ENCODE measurements around the gene CERS2.
"Not testable (repeated sequence)": the region's sequence is repeated elsewhere in the genome, so short reads cannot be mapped to it uniquely, and the experiment has no call there.

Gene CERS2

DNA sequence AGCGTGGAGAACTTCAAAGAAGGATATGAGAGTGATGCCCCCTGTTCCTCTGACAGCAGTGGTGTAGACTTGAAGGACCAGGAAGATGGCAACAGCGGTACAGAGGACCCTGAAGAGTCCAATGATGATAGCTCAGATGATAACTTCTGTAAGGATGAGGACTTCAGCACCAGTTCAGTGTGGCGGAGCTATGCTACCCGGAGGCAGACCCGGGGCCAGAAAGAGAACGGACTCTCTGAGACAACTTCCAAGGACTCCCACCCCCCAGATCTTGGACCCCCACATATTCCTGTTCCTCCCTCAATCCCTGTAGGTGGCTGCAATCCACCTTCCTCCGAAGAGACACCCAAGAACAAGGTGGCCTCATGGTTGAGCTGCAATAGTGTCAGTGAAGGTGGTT is 14.0 kb downstream of the CERS2 start:
- Histone ChIP-seq H3K4me3 (no peak overlapping the region), H3K4me2 (no peak overlapping the region), H4K20me1 (peaks cover 5 to 59% (median 26%) of the 10 kb centered on the region in 11 experiments; a peak in 18 of 22 replicates), H3K27me3 (no peaks in the 10 kb centered on the region), H3K27ac (no peak overlapping the region), H3K9ac (no peak overlapping the region), H3K4me1 (peaks cover 0 to 8% (median 0%) of the 10 kb centered on the region in 10 experiments; a peak in 1 of 20 replicates), H3K9me3 (replicated peaks in 1 of 11) (no peaks in the 10 kb centered on the region), H3K36me3 (peaks cover 100% of the 10 kb centered on the region in 11 experiments)
- no peak for TF ChIP-seq Cebpa-rat (IDR thresholded peaks at IDR 0.05)

DNA sequence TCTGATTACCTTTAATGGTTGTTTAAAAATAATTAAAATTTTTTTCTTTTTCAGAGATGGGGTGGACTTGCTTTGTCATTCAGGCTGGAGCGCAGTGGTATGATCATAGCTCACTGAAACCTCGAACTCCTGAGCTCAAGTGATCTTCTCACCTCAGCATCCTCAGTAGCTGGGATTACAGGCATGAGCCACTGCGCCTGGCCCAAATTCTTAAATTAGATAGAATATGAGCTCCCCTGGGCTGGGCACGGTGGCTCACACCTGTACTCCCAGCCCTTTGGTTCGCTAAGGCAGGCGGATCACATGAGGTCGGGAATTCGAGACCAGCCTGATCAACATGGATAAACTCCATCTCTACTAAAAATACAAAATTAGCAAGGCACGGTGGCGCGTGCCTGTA is 17.0 kb downstream of the CERS2 start:
- Histone ChIP-seq H3K9me3 (replicated peaks in 1 of 11) (no peaks in the 10 kb centered on the region), H4K20me1 (peaks cover 0 to 32% (median 7%) of the 10 kb centered on the region in 11 experiments; a peak in 9 of 22 replicates), H3K4me3 (no peak overlapping the region), H3K27ac (no peak overlapping the region), H3K36me3 (peaks cover 99 to 100% (median 100%) of the 10 kb centered on the region in 11 experiments), H3K4me1 (0 out of 20 replicates have a peak, but pooled peaks cover 0 to 6% (median 0%) of the 10 kb centered on the region in 10 experiments), H3K4me2 (no peak overlapping the region), H3K27me3 (no peaks in the 10 kb centered on the region), H3K9ac (no peak overlapping the region)
- TF ChIP-seq Cebpa-rat (IDR thresholded peaks at IDR 0.05): no peak

DNA sequence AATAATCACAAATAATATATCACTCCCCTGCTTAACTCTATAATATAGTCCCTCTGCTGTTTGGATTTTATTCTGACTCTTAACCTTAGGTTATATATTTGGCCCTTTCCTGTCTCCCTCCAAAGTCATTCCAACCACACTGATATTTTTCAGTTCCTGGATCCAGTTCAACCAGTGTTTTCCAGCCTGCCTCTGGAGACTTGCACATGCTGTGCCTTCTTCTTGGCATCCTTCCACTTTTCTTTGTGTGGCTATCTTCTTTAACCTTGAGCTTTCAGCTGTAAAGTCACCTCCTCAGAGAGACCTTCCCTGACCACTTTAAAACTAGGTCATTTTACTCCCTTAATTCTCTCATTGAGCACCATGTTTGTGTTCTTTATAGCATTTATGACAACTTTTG is 19.4 kb downstream of the CERS2 start:
- Histone ChIP-seq H3K27me3 (no peaks in the 10 kb centered on the region), H3K27ac (no peak overlapping the region), H3K9me3 (replicated peaks in 1 of 11) (no peaks in the 10 kb centered on the region), H3K36me3 (peaks cover 99 to 100% (median 100%) of the 10 kb centered on the region in 11 experiments), H3K4me3 (no peak overlapping the region), H3K4me1 (no peaks in the 10 kb centered on the region), H4K20me1 (peaks cover 0 to 15% (median 3%) of the 10 kb centered on the region in 11 experiments; a peak in 4 of 22 replicates), H3K4me2 (no peak overlapping the region), H3K9ac (no peak overlapping the region)
- TF ChIP-seq Cebpa-rat (IDR thresholded peaks at IDR 0.05): no peak

DNA sequence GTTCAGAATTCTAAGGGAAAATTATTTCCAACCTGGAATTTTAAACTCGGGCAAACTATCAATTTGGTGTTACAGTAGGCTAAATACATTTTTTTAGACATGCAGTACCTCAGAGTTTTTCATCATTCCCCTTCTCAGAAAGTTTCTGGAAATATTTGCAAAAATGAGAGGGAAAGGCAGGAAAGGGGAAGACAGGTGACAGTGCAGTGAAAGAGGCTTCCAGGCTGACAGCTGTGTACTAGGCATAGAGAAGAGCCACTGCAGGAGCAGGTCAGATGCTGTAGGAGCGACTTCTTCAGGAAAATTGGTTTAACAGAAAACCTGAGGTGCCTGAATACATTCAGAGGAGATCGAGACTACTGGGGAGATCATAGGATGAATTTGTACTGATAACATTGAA is 19.9 kb downstream of the CERS2 start:
- Histone ChIP-seq H3K36me3 (peaks cover 97 to 100% (median 99%) of the 10 kb centered on the region in 11 experiments), H3K9ac (no peak overlapping the region), H3K27me3 (no peaks in the 10 kb centered on the region), H3K4me2 (no peak overlapping the region), H3K4me3 (no peak overlapping the region), H3K27ac (no peak overlapping the region), H3K4me1 (no peaks in the 10 kb centered on the region), H4K20me1 (peaks cover 0 to 15% (median 3%) of the 10 kb centered on the region in 11 experiments; a peak in 4 of 22 replicates), H3K9me3 (replicated peaks in 1 of 11) (no peaks in the 10 kb centered on the region)
- TF ChIP-seq Cebpa-rat (IDR thresholded peaks at IDR 0.05): no peak

DNA sequence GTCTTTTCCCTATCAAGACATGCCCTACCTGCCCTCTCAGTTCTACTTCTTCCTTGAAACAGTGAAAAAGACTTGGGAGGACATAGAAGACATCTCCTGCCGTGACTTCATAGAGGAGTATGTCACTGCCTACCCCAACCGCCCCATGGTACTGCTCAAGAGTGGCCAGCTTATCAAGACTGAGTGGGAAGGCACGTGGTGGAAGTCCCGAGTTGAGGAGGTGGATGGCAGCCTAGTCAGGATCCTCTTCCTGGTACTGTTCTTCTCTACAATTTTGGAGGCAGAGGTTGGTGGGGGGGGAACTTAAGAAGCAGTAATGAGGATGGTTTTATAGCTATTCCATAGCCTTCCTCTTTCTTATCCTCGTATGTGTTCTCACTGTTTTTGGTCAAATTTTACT is 29.8 kb downstream of the CERS2 start:
- no peak for TF ChIP-seq Cebpa-rat (IDR thresholded peaks at IDR 0.05)
- Histone ChIP-seq H3K9me3 (replicated peaks in 1 of 11) (no peaks in the 10 kb centered on the region), H3K4me1 (peaks cover 0 to 9% (median 0%) of the 10 kb centered on the region in 10 experiments; a peak in 2 of 20 replicates), H3K27ac (no peak overlapping the region), H4K20me1 (peaks cover 0 to 9% (median 0%) of the 10 kb centered on the region in 11 experiments; a peak in 2 of 22 replicates), H3K4me3 (no peak overlapping the region), H3K27me3 (no peaks in the 10 kb centered on the region), H3K4me2 (no peak overlapping the region), H3K9ac (no peak overlapping the region), H3K36me3 (peaks cover 99 to 100% (median 100%) of the 10 kb centered on the region in 11 experiments)

DNA sequence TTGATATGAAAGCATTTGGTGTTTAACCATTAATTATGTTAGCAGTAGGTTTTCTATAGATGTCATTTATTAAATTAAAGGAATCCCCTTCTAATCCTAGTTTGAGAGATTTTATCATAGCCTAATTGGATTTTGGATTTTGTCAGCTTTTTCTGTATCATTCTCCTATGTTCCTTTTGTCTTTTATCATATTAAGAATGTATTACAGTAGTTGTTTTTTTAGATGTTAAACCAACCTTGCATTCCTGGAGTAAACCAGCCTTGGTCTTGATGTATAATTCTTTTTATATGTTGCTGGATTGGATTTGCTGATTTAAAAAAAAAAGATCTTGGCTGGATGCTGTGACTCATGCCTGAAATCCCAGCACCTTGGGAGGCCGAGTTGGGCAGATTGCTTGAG is 42.9 kb downstream of the CERS2 start:
- peaks cover 11 to 31% (median 13%) of the 10 kb centered on the region in 10 experiments; a peak in 19 of 20 replicates for H3K4me1 ChIP-seq
- H3K27ac ChIP-seq: no peak overlapping the region
- peaks cover 79 to 97% (median 92%) of the 10 kb centered on the region in 11 experiments for H3K36me3 ChIP-seq
- H3K4me2 ChIP-seq: no peak overlapping the region
- H3K27me3 ChIP-seq: no peaks in the 10 kb centered on the region
- peaks cover 0 to 18% (median 0%) of the 10 kb centered on the region in 11 experiments; a peak in 3 of 22 replicates for H4K20me1 ChIP-seq
- no peak for TF ChIP-seq Cebpa-rat (IDR thresholded peaks at IDR 0.05)
- H3K9ac ChIP-seq: no peak overlapping the region
- peaks cover 26 to 49% (median 38%) of the 10 kb centered on the region in 11 experiments for H3K9me3 ChIP-seq (replicated peaks in 1 of 11)
- H3K4me3 ChIP-seq: 0 out of 20 replicates have a peak overlapping the region, but pooled peaks of 1 of the 10 experiments have one; percentile 9

DNA sequence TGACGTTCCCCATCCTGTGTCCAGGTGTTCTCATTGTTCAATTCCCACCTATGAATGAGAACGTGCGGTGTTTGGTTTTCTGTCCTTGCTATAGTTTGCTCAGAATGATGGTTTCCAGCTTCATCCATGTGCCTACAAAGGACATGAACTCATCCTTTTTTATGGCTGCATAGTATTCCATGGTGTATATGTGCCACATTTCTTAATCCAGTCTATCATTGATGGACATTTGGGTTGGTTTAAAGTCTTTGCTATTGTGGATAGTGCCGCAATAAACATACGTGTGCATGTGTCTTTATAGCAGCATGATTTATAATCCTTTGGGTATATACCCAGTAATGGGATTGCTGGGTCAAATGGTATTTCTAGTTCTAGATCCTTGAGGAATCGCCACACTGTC is 45.9 kb downstream of the CERS2 start:
- H3K9me3 ChIP-seq (replicated peaks in 1 of 11): peaks cover 26 to 49% (median 38%) of the 10 kb centered on the region in 11 experiments
- not testable (repeated sequence) for H3K4me3 ChIP-seq, H3K9ac ChIP-seq, H4K20me1 ChIP-seq, H3K4me2 ChIP-seq, H3K27ac ChIP-seq, H3K27me3 ChIP-seq
- H3K36me3 ChIP-seq: peaks cover 58 to 67% (median 64%) of the 10 kb centered on the region in 11 experiments
- H3K4me1 ChIP-seq: peaks cover 12 to 19% (median 15%) of the 10 kb centered on the region in 10 experiments; a peak in 19 of 20 replicates

DNA sequence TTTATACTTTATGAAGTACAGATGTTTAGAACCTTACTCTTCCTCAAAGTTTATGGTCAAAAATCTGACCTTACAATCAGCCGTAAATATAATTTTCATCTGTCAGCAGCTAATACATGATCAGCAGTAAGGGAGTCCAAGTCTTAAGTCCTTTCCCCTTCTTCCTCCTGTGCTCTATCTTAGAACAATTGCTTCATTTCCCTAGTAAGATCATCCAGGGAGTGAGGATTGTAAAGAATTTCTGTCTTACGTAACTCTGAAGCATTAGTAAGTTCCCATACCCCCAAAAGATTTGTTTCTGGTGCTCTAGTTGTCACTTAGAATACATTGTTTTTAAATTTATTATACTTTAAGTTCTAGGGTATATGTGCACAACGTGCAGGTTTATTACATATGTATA is 46.3 kb downstream of the CERS2 start:
- peaks cover 55 to 62% (median 59%) of the 10 kb centered on the region in 11 experiments for H3K36me3 ChIP-seq
- peaks cover 12 to 19% (median 15%) of the 10 kb centered on the region in 10 experiments; a peak in 19 of 20 replicates for H3K4me1 ChIP-seq
- H3K9me3 ChIP-seq (replicated peaks in 1 of 11): peaks cover 26 to 49% (median 36%) of the 10 kb centered on the region in 11 experiments
- TF ChIP-seq Cebpa-rat (IDR thresholded peaks at IDR 0.05): no peak
- H4K20me1 ChIP-seq: peaks cover 0 to 7% (median 0%) of the 10 kb centered on the region in 11 experiments; a peak in 1 of 22 replicates
- H3K27me3 ChIP-seq: no peaks in the 10 kb centered on the region
- H3K4me3 ChIP-seq: no peak overlapping the region
- H3K9ac ChIP-seq: no peak overlapping the region
- peak overlapping the region in 9 of 11 experiments; percentile 72 to 89 (median 86); a peak in 8 of 22 replicates for H3K4me2 ChIP-seq
- no peak overlapping the region for H3K27ac ChIP-seq

DNA sequence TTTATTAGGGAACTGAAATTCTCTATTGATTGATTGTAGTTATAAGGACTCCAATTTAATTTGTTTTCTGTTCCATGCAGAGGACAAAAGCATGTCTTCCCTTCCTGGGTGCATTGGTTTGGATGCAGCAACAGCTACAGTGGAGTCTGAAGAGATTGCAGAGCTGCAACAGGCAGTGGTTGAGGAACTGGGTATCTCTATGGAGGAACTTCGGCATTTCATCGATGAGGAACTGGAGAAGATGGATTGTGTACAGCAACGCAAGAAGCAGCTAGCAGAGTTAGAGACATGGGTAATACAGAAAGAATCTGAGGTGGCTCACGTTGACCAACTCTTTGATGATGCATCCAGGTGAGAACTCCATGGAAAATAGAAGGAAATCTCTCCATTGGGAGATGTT is 47.0 kb downstream of the CERS2 start:
- TF ChIP-seq Cebpa-rat (IDR thresholded peaks at IDR 0.05): no peak
- peak overlapping the region; percentile 72 to 89 (median 85); a peak in 20 of 22 replicates for H3K4me2 ChIP-seq
- H4K20me1 ChIP-seq: 0 out of 22 replicates have a peak, but pooled peaks cover 0 to 5% (median 0%) of the 10 kb centered on the region in 11 experiments
- no peak overlapping the region for H3K27ac ChIP-seq
- peaks cover 26 to 44% (median 32%) of the 10 kb centered on the region in 11 experiments for H3K9me3 ChIP-seq (replicated peaks in 1 of 11)
- H3K27me3 ChIP-seq: no peaks in the 10 kb centered on the region
- H3K9ac ChIP-seq: peak overlapping the region in 2 of 11 experiments; percentile 86 to 97; a peak in 1 of 22 replicates
- peak overlapping the region in 6 of 10 experiments; percentile 65 to 86 (median 72); a peak in 7 of 20 replicates for H3K4me3 ChIP-seq
- H3K36me3 ChIP-seq: peaks cover 48 to 56% (median 52%) of the 10 kb centered on the region in 11 experiments
- H3K4me1 ChIP-seq: peaks cover 12 to 19% (median 15%) of the 10 kb centered on the region in 10 experiments; a peak in 19 of 20 replicates

Data from BLaER1 treated with 17β-estradiol and CSF1 and Interleukin-3, amounts not matched to agents 10 nM and 100 nM (cell line).